ENCODE results near the gene BAG1.

DNA sequence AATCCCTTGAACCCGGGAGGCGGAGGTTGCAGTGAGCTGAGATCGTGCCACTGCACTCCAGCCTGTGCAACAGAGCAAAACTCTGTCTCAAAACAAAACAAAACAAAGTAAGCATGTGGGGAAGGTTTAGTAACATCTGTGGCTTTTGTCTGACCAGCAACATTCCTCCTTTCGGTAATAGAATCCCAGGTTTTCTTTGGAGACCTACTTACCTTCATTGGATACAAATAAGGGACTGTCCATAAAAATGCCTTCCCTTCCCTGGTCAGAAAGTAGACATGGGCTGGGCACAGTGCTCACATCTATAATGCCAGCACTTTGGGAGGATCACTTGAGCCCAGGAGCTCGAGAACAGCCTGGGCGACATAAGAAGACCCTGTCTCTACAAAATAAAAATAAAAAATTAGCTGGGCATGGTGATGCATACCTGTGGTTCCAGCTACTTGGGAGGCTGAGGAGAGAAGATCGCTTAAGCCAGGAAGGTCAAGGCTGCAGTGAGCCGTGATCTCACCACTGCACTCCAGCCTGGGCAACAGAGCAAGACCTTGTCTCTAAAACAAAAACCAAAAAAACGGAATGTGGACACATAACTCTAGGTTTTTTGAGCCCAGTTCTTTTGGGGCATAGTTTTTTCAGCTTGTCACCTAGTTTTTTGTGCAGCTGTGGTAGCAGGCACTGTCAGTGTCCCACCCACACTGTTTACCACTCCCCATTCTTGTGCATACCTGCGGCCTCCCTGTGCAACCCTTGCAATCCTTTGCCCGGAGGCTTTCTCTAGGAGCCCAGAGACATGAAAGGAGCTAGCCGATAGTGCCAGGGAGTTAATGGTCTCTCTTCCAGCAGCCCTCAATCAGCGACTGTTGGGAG is 33.5 kb downstream of the BAG1 start:
- TF ChIP-seq, protein P1, sequence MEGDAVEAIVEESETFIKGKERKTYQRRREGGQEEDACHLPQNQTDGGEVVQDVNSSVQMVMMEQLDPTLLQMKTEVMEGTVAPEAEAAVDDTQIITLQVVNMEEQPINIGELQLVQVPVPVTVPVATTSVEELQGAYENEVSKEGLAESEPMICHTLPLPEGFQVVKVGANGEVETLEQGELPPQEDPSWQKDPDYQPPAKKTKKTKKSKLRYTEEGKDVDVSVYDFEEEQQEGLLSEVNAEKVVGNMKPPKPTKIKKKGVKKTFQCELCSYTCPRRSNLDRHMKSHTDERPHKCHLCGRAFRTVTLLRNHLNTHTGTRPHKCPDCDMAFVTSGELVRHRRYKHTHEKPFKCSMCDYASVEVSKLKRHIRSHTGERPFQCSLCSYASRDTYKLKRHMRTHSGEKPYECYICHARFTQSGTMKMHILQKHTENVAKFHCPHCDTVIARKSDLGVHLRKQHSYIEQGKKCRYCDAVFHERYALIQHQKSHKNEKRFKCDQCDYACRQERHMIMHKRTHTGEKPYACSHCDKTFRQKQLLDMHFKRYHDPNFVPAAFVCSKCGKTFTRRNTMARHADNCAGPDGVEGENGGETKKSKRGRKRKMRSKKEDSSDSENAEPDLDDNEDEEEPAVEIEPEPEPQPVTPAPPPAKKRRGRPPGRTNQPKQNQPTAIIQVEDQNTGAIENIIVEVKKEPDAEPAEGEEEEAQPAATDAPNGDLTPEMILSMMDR (IDR thresholded peaks at IDR 0.05), result no peak
- TF ChIP-seq POLR2A (IDR thresholded peaks at IDR 0.05), result no peak
